Erythroblast (primary cell): ENCODE measurements around the gene SIRPB2.

Experiments used
- GATA1 ChIP-seq: IDR thresholded peaks from 2 replicates; pipeline ENCODE4 v1.6.1; 2011; ENCODE audit warnings: low read depth, mild to moderate bottlenecking, control low read depth, low read length, moderate library complexity
- POLR2A ChIP-seq: IDR thresholded peaks from 2 replicates; pipeline ENCODE4 v1.6.1; 2011; ENCODE audit warnings: mild to moderate bottlenecking, low read length

GRCh38 chr20:1528811-1529210 lies 37.6 kb upstream of the SIRPB2 start:
- TF ChIP-seq POLR2A, result no peak
- TF ChIP-seq GATA1, result no peak
